ENCODE measurements around the gene MYLK3. TPM values are rescaled to one million over a fixed set of nuclear protein-coding genes. Genes with fewer than 3 reads are reported as not detected.
"Not testable (repeated sequence)": the region's sequence is repeated elsewhere in the genome, so short reads cannot be mapped to it uniquely, and the experiment has no call there.

The MYLK3 gene
- total RNA-seq, 2 experiments from 2014 or later = 0.02 to 0.50 TPM

- H3K4me1 Mint-ChIP-seq = peaks cover 30% of the 10 kb centered on the region
- H3K36me3 Mint-ChIP-seq (ENCODE audit: low read depth) = peaks cover 24% of the 10 kb centered on the region
- ChIA-PET CTCF (interaction anchor here (3.1 kb wide), 1 partner anchor 15 kb away, joined by 8 read pairs; no protein-coding TSS in a partner anchor), POLR2A (no interaction called here)
- no peaks in the 10 kb centered on the region for H3K9me3 Mint-ChIP-seq
- H3K4me3 Mint-ChIP-seq = no peak within 1 kb of the TSS
- H3K27me3 Mint-ChIP-seq = no peaks in the 10 kb centered on the region
- no peak within 1 kb of the TSS for H3K27ac Mint-ChIP-seq
- peak; percentile 98 for DNase-seq
Measured at GRCh38 chr16:46689365-46690280, 58.5 kb downstream of the MYLK3 start, which contains the start of gene ORC6. Gene ORC6 (plus strand): TSS chr16:46689659. CDS start chr16:46689706, 47 bp downstream.

- H3K36me3 Mint-ChIP-seq (ENCODE audit: low read depth) = peaks cover 22% of the 10 kb centered on the region
- DNase-seq = peak; percentile 100
- peaks cover 32% of the 10 kb centered on the region for H3K4me1 Mint-ChIP-seq
- H3K27ac Mint-ChIP-seq = no peak within 1 kb of the TSS
- no peaks in the 10 kb centered on the region for H3K27me3 Mint-ChIP-seq
- H3K4me3 Mint-ChIP-seq = no peak within 1 kb of the TSS
- POLR2A ChIA-PET = no interaction called here
- CTCF ChIA-PET = no interaction called here
- no peaks in the 10 kb centered on the region for H3K9me3 Mint-ChIP-seq
Measured at GRCh38 chr16:46688654-46689364, 59.3 kb downstream of the MYLK3 start, which contains the start of gene VPS35. Gene VPS35 (minus strand): TSS chr16:46689178. CDS start chr16:46689133, 45 bp downstream.

GRCh38 chr16:46688101-46688653 lies 60.0 kb downstream of the MYLK3 start:
- H3K9me3 Mint-ChIP-seq = no peaks in the 10 kb centered on the region
- peaks cover 20% of the 10 kb centered on the region for H3K36me3 Mint-ChIP-seq (ENCODE audit: low read depth)
- H3K27me3 Mint-ChIP-seq = no peaks in the 10 kb centered on the region
- ChIA-PET CTCF (no interaction called here), POLR2A (no interaction called here)
- H3K4me3 Mint-ChIP-seq = no peak overlapping the region
- peaks cover 33% of the 10 kb centered on the region for H3K4me1 Mint-ChIP-seq
- DNase-seq = no peak
- no peak overlapping the region for H3K27ac Mint-ChIP-seq

GRCh38 chr16:46687486-46687885 lies 60.7 kb downstream of the MYLK3 start:
- Mint-ChIP-seq H3K27me3 (no peaks in the 10 kb centered on the region), H3K27ac (no peak overlapping the region), H3K4me3 (no peak overlapping the region), H3K4me1 (peaks cover 35% of the 10 kb centered on the region), H3K36me3 (ENCODE audit: low read depth) (peaks cover 14% of the 10 kb centered on the region), H3K9me3 (no peaks in the 10 kb centered on the region)
- ChIA-PET CTCF (no interaction called here), POLR2A (no interaction called here)
- no peak for DNase-seq

- no peaks in the 10 kb centered on the region for H3K9me3 Mint-ChIP-seq
- H3K27me3 Mint-ChIP-seq = no peaks in the 10 kb centered on the region
- no peak overlapping the region for H3K27ac Mint-ChIP-seq
- H3K4me3 Mint-ChIP-seq = no peak overlapping the region
- ChIA-PET CTCF (interaction anchor here (1.8 kb wide), 1 partner anchor 10 kb away, joined by 4 read pairs; no protein-coding TSS in a partner anchor), POLR2A (no interaction called here)
- peaks cover 12% of the 10 kb centered on the region for H3K36me3 Mint-ChIP-seq (ENCODE audit: low read depth)
- no peak for DNase-seq
- H3K4me1 Mint-ChIP-seq = peaks cover 35% of the 10 kb centered on the region
Measured at GRCh38 chr16:46686815-46687473, 61.2 kb downstream of the MYLK3 start.

GRCh38 chr16:46681867-46682266 lies 66.3 kb downstream of the MYLK3 start:
- DNase-seq, H3K9me3 Mint-ChIP-seq, H3K27ac Mint-ChIP-seq, POLR2A ChIA-PET, H3K4me3 Mint-ChIP-seq, H3K27me3 Mint-ChIP-seq, CTCF ChIA-PET: not testable (repeated sequence)
- Mint-ChIP-seq H3K36me3 (ENCODE audit: low read depth) (peaks cover 23% of the 10 kb centered on the region), H3K4me1 (peaks cover 20% of the 10 kb centered on the region)

GRCh38 chr16:46677943-46678342 lies 70.2 kb downstream of the MYLK3 start:
- DNase-seq, H3K4me3 Mint-ChIP-seq, H3K9me3 Mint-ChIP-seq, H3K4me1 Mint-ChIP-seq, H3K27ac Mint-ChIP-seq, H3K27me3 Mint-ChIP-seq, POLR2A ChIA-PET: not testable (repeated sequence)
- H3K36me3 Mint-ChIP-seq (ENCODE audit: low read depth) = peaks cover 41% of the 10 kb centered on the region
- CTCF ChIA-PET = interaction anchor here (0.8 to 1.4 kb wide), 3 partner anchors 111 to 234 kb away, joined by 3 read pairs; no protein-coding TSS in a partner anchor

- H3K4me1 Mint-ChIP-seq = no peaks in the 10 kb centered on the region
- H3K36me3 Mint-ChIP-seq (ENCODE audit: low read depth) = peaks cover 41% of the 10 kb centered on the region
- H3K4me3 Mint-ChIP-seq = no peak overlapping the region
- POLR2A ChIA-PET = no interaction called here
- peak; percentile 56 for DNase-seq
- no peak overlapping the region for H3K27ac Mint-ChIP-seq
- H3K27me3 Mint-ChIP-seq = no peaks in the 10 kb centered on the region
- CTCF ChIA-PET = interaction anchor here (0.5 to 3.1 kb wide), 10 partner anchors 10 to 312 kb away, joined by 3 to 14 read pairs (median 4); no protein-coding TSS in a partner anchor
- no peaks in the 10 kb centered on the region for H3K9me3 Mint-ChIP-seq
Measured at GRCh38 chr16:46673320-46674013, 74.7 kb downstream of the MYLK3 start.

GRCh38 chr16:46662123-46662522 lies 86.0 kb downstream of the MYLK3 start:
- Mint-ChIP-seq H3K27me3 (no peaks in the 10 kb centered on the region), H3K4me1 (peaks cover 11% of the 10 kb centered on the region), H3K36me3 (ENCODE audit: low read depth) (peaks cover 49% of the 10 kb centered on the region), H3K4me3 (no peak overlapping the region), H3K27ac (no peak overlapping the region), H3K9me3 (no peaks in the 10 kb centered on the region)
- ChIA-PET CTCF (no interaction called here), POLR2A (no interaction called here)
- no peak for DNase-seq

GRCh38 chr16:46658925-46659324 lies 89.2 kb downstream of the MYLK3 start:
- POLR2A ChIA-PET = no interaction called here
- no peak for DNase-seq
- CTCF ChIA-PET = interaction anchor here (0.7 to 1.9 kb wide), 3 partner anchors 15 to 49 kb away, joined by 3 to 5 read pairs (median 4); no protein-coding TSS in a partner anchor

More at GRCh38 chr16:46658925-46659324, 89.2 kb downstream of the MYLK3 start:
- Mint-ChIP-seq H3K27me3 (no peaks in the 10 kb centered on the region), H3K4me3 (no peak overlapping the region), H3K27ac (no peak overlapping the region), H3K36me3 (ENCODE audit: low read depth) (peaks cover 47% of the 10 kb centered on the region), H3K9me3 (no peaks in the 10 kb centered on the region), H3K4me1 (peaks cover 11% of the 10 kb centered on the region)

All from activated CD4-positive, alpha-beta T cell treated with anti-CD3 and anti-CD28 coated beads, Interleukin-2, amount 10 ng/mL, durations not matched to agents 7 days and 5 days (primary cell).